ENCODE measurements around the gene OR2M7.
"Not testable (repeated sequence)": the region's sequence is repeated elsewhere in the genome, so short reads cannot be mapped to it uniquely, and the experiment has no call there.

The OR2M7 gene

GRCh38 chr1:248343451-248343850 is 19.1 kb upstream of the OR2M7 start:
- no peak overlapping the region for H3K4me3 ChIP-seq (replicated peaks; ENCODE audit: insufficient read depth, low read length)
- no peaks in the 10 kb centered on the region for H3K27me3 ChIP-seq (ENCODE audit: insufficient read depth, poor library complexity, severe bottlenecking)
- TF ChIP-seq SPI1 (IDR thresholded peaks at IDR 0.05; ENCODE audit: borderline replicate concordance, low read depth) = no peak

DNA sequence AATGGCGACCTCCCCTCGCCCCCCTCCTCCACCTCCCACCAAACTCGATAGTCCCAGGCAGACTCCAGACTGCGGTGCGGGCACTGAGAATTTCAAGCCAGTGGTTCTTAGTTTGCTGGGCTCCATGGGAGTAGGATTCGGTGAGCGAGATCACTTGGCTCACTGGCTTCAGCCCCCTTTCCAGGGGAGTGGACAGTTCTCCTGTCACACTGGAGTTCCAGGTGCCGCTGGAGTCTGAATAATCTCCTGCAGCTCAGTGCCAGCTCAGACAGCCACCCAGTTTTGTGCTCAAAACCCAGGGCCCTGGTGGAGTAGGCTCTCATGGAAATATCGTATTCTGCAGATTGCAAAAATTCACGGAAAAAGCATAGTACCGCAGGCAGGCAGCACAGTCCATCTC is 7.6 kb downstream of the OR2M7 start:
- Histone ChIP-seq H3K4me3 (replicated peaks; ENCODE audit: insufficient read depth, low read length) (no peak overlapping the region), H3K27me3 (ENCODE audit: insufficient read depth, poor library complexity, severe bottlenecking) (no peaks in the 10 kb centered on the region), H3K27ac (replicated peaks) (no peak overlapping the region)
- TF ChIP-seq POLR2AphosphoS5 (IDR thresholded peaks at IDR 0.05; ENCODE audit: low read depth) (no peak), SPI1 (IDR thresholded peaks at IDR 0.05; ENCODE audit: borderline replicate concordance, low read depth) (no peak), REST (IDR thresholded peaks at IDR 0.05; ENCODE audit: insufficient replicate concordance, low read depth) (no peak), GABPA (IDR thresholded peaks at IDR 0.05; ENCODE audit: low read depth) (no peak)
- TF ChIP-seq, protein P1, sequence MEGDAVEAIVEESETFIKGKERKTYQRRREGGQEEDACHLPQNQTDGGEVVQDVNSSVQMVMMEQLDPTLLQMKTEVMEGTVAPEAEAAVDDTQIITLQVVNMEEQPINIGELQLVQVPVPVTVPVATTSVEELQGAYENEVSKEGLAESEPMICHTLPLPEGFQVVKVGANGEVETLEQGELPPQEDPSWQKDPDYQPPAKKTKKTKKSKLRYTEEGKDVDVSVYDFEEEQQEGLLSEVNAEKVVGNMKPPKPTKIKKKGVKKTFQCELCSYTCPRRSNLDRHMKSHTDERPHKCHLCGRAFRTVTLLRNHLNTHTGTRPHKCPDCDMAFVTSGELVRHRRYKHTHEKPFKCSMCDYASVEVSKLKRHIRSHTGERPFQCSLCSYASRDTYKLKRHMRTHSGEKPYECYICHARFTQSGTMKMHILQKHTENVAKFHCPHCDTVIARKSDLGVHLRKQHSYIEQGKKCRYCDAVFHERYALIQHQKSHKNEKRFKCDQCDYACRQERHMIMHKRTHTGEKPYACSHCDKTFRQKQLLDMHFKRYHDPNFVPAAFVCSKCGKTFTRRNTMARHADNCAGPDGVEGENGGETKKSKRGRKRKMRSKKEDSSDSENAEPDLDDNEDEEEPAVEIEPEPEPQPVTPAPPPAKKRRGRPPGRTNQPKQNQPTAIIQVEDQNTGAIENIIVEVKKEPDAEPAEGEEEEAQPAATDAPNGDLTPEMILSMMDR (IDR thresholded peaks at IDR 0.05; ENCODE audit: insufficient read depth, low read length) = no peak
- no peak for DNase-seq (ENCODE audit: low read depth in 1 of 2, low spot score in 1 of 2)

More at GRCh38 chr1:248343451-248343850, 19.1 kb upstream of the OR2M7 start:
- DNase-seq (ENCODE audit: low read depth in 1 of 2, low spot score in 1 of 2) = no peak
- no peak overlapping the region for H3K27ac ChIP-seq (replicated peaks)

- not testable (repeated sequence) for H3K27ac ChIP-seq (replicated peaks); H3K4me3 ChIP-seq (replicated peaks; ENCODE audit: insufficient read depth, low read length); DNase-seq (ENCODE audit: low read depth in 1 of 2, low spot score in 1 of 2); H3K27me3 ChIP-seq (ENCODE audit: insufficient read depth, poor library complexity, severe bottlenecking)
Measured at GRCh38 chr1:248306740-248307139, 17.6 kb downstream of the OR2M7 start.

DNA sequence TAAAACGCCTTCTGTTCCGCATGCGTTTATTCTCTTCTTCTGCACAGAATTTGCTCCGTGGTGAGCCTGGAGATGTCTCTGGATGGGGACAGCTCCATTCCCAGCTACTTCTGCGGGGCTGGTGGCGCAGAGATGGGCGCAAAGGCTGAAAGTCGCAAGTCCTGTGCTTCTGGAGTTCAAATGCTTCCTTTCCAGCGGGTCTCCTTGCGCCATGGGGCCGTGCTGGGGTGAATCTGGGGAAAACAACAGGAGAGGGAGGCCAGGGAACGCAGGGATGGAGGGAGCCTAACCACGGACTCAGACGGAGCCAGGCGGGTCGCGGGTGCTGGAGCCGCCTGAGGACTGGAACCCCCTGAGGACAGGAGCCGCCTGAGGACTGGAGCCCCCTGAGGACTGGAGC is 18.3 kb downstream of the OR2M7 start:
- Histone ChIP-seq H3K27me3 (ENCODE audit: insufficient read depth, poor library complexity, severe bottlenecking) (no peaks in the 10 kb centered on the region), H3K27ac (replicated peaks) (no peak overlapping the region), H3K4me3 (replicated peaks; ENCODE audit: insufficient read depth, low read length) (no peak overlapping the region)
- TF ChIP-seq SPI1 (IDR thresholded peaks at IDR 0.05; ENCODE audit: borderline replicate concordance, low read depth) = no peak
- TF ChIP-seq, protein P1 (IDR thresholded peaks at IDR 0.05; ENCODE audit: insufficient read depth, low read length) = no peak
- TF ChIP-seq POLR2AphosphoS5 (IDR thresholded peaks at IDR 0.05; ENCODE audit: low read depth) = no peak
- no peak for TF ChIP-seq REST (IDR thresholded peaks at IDR 0.05; ENCODE audit: insufficient replicate concordance, low read depth)
- TF ChIP-seq GABPA (IDR thresholded peaks at IDR 0.05; ENCODE audit: low read depth) = no peak
- no peak for DNase-seq (ENCODE audit: low read depth in 1 of 2, low spot score in 1 of 2)

DNA sequence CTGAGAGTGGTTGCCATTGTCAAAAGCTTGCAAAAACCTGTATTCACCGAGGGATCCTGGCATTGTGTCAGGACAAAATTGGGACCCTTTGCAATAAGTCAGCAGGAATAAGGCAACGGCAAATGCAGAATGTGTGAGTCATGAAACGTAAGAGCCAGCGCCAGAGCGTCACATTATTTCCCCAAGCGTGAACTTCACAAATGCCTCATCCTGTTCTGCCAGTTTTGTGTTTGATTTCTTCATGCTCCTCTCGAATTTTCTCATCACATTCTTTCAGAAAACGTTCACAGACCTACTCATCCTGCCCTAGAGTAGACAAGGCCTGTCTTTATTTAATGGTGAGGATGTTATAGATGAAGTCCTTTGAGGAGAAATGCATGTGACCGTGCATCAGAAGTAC is 18.7 kb downstream of the OR2M7 start:
- not testable (repeated sequence) for H3K27me3 ChIP-seq (ENCODE audit: insufficient read depth, poor library complexity, severe bottlenecking); DNase-seq (ENCODE audit: low read depth in 1 of 2, low spot score in 1 of 2); H3K4me3 ChIP-seq (replicated peaks; ENCODE audit: insufficient read depth, low read length); H3K27ac ChIP-seq (replicated peaks)
